Uterus (tissue), 4 donors: ENCODE results near the gene SLC34A3. TPM values are rescaled to one million over a fixed set of nuclear protein-coding genes. Genes with fewer than 3 reads are reported as not detected.
A peak's percentile ranks its signal among the peaks of the same experiment; 100 is the strongest.
"Not testable (repeated sequence)": the region's sequence is repeated elsewhere in the genome, so short reads cannot be mapped to it uniquely, and the experiment has no call there.

Source experiments
- DNase-seq, 2 donors: peaks; one replicate each; pipeline ENCODE4 v3.0.0-alpha.2; 2019 to 2020
- H3K27ac ChIP-seq, 2 donors: fragments of 200-600 bp; sonication (generic); 1 replicate in 1 of 2; 2 replicates in 1 of 2; pipeline ENCODE4 v1.5.1; 2016 to 2018
- H3K27me3 ChIP-seq, 2 donors: fragments of 200-600 bp; sonication (generic); one replicate each; pipeline ENCODE4 v1.5.1; 2018 to 2019; ENCODE audit warnings: control low read depth in 1 of 2
- H3K36me3 ChIP-seq, 2 donors: fragments of 200-600 bp; sonication (generic); one replicate each; pipeline ENCODE4 v1.5.1; 2019; ENCODE audit warnings: control low read depth in 1 of 2
- H3K4me1 ChIP-seq, 2 donors: fragments of 200-600 bp; sonication (generic); one replicate each; pipeline ENCODE4 v1.5.1; 2018 to 2019; ENCODE audit warnings: control low read depth in 1 of 2
- H3K4me3 ChIP-seq, 2 donors: fragments of 200-600 bp; sonication (generic); 1 replicate in 1 of 2; 2 replicates in 1 of 2; pipeline ENCODE4 v1.5.1; 2018 to 2019; ENCODE audit warnings: mild to moderate bottlenecking in 1 of 2
- H3K9me3 ChIP-seq, 2 donors: fragments of 200-600 bp; sonication (generic); one replicate each; pipeline ENCODE4 v1.5.1; 2019; ENCODE audit warnings: control low read depth in 1 of 2
- CTCF ChIP-seq, 4 experiments: fragments of 200-600 bp in 2 of 4; fragments of 450-650 bp in 2 of 4; sonication (generic) in 2 of 4; IDR thresholded peaks; one replicate each; pipeline ENCODE4 v1.5.1; 2016 to 2019; ENCODE audit warnings: antibody characterized with exemption in 4 of 4, mild to moderate bottlenecking in 2 of 4, moderate library complexity in 1 of 4
- POLR2A ChIP-seq, 2 donors: fragments of 450-650 bp; IDR thresholded peaks; one replicate each; pipeline ENCODE4 v1.6.1; 2016; ENCODE audit warnings: antibody characterized with exemption in 2 of 2, mild to moderate bottlenecking in 1 of 2, moderate library complexity in 1 of 2
- intact Hi-C: fragments of 100-400 bp; cut with DNase I; formaldehyde crosslinking; loops from one replicate; pipeline ENCODE4 v1.15.1; 2023; ENCODE audit warnings: low total_unique reads
- total RNA-seq, 4 donors: library from RNA; depleted of rRNA in 3 of 4; stranded (reverse); fragments of >200 nt in 3 of 4; gene quantifications; one replicate each; pipeline versions ENCODE4 v1.1.0 to v1.2.4, GENCODE V29; 2014 to 2023
- donor health status: DM: yes; HTN: yes; CAD: no.

Gene SLC34A3
- total RNA-seq, 4 donors from 2014 or later, result 0.48 TPM; not detected in 3

- TF ChIP-seq CTCF (IDR thresholded peaks at IDR 0.05) (no peak), POLR2A (IDR thresholded peaks at IDR 0.05) (no peak)
- H3K9me3 ChIP-seq, result no peaks in the 10 kb centered on the region
- peaks cover 0 to 17% of the 10 kb centered on the region in 2 donors for H3K4me1 ChIP-seq
- no peak for DNase-seq
- H3K27ac ChIP-seq, result no peak overlapping the region
- intact Hi-C loops, result no loop called here
- no peaks in the 10 kb centered on the region for H3K27me3 ChIP-seq
- peak overlapping the region in 1 of 2 donors; percentile 97 for H3K4me3 ChIP-seq
- H3K36me3 ChIP-seq, result no peaks in the 10 kb centered on the region
These were observed 25.7 kb downstream of the SLC34A3 start for GRCh38 chr9:137256362-137256761.

DNA sequence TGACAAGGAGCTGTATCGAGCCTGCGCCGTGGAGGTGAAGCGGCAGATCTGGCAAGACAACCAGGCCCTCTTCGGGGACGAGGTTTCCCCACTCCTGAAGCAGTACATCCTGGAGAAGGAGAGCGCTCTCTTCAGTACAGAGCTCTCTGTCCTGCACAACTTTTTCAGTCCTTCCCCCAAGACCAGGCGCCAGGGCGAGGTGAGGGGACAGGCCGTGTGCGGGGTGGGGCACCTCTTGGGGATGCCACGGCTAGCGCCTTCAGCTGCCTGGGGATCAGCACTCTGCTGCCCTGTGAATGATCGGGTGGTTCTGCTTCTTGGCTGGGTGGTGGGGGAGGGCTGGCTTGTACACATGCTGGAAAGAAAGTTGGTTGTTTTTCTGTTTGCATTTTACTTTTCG lies 26.2 kb downstream of the SLC34A3 start:
- H3K9me3 ChIP-seq, result no peaks in the 10 kb centered on the region
- intact Hi-C loops, result no loop called here
- peaks cover 0 to 17% of the 10 kb centered on the region in 2 donors for H3K4me1 ChIP-seq
- no peak overlapping the region for H3K4me3 ChIP-seq
- no peak for DNase-seq
- TF ChIP-seq CTCF (IDR thresholded peaks at IDR 0.05) (no peak), POLR2A (IDR thresholded peaks at IDR 0.05) (no peak)
- H3K27me3 ChIP-seq, result no peaks in the 10 kb centered on the region
- H3K36me3 ChIP-seq, result no peaks in the 10 kb centered on the region
- H3K27ac ChIP-seq, result no peak overlapping the region

GRCh38 chr9:137262173-137262908 lies 31.6 kb downstream of the SLC34A3 start:
- H3K27ac ChIP-seq, intact Hi-C loops, H3K4me3 ChIP-seq, DNase-seq, H3K27me3 ChIP-seq, H3K4me1 ChIP-seq, H3K36me3 ChIP-seq, H3K9me3 ChIP-seq: not testable (repeated sequence)
- TF ChIP-seq CTCF (IDR thresholded peaks at IDR 0.05), result peak in 2 of 4 experiments; percentile 36 to 47

DNA sequence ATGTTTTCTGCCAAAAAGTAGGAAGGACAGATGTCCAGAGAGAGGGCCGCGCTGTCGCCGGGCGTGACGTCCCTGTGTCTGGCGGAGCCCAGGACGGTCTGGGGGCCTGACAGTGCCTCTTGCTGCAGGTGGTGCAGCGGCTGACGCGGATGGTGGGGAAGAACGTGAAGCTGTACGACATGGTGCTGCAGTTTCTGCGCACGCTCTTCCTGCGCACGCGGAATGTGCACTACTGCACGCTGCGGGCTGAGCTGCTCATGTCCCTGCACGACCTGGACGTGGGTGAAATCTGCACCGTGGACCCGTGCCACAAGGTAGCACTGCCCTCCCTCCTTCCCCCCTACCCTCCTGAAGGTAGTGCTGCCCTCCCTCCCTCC lies 32.2 kb downstream of the SLC34A3 start:
- Histone ChIP-seq H3K4me3 (no peak overlapping the region), H3K36me3 (no peaks in the 10 kb centered on the region), H3K4me1 (no peaks in the 10 kb centered on the region), H3K9me3 (no peaks in the 10 kb centered on the region), H3K27ac (no peak overlapping the region), H3K27me3 (no peaks in the 10 kb centered on the region)
- no peak for DNase-seq
- intact Hi-C loops, result no loop called here
- no peak for TF ChIP-seq CTCF (IDR thresholded peaks at IDR 0.05)
- no peak for TF ChIP-seq POLR2A (IDR thresholded peaks at IDR 0.05)

DNA sequence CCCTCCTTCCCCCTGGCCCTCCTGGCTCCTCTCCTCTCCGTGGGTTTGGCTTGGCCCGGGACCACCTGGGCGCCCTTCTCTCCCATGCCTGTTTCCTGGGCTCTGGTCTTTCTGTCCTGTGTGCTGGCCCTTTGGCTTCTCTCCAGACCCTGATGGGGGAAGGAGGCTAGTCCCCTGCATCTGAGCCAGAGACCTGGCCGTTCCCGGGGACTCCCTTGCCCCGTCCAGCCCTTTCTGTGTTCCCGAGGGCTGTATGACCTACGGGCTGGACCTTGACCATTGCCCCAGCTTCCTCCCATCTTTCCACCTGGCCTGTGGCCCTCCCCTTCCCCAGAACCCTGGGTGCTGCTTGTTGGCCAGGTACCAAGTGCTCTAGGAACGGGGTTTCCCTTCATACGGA lies 32.8 kb downstream of the SLC34A3 start:
- H3K27me3 ChIP-seq, result no peaks in the 10 kb centered on the region
- H3K4me1 ChIP-seq, result no peaks in the 10 kb centered on the region
- intact Hi-C loops, result no loop called here
- H3K36me3 ChIP-seq, result no peaks in the 10 kb centered on the region
- no peaks in the 10 kb centered on the region for H3K9me3 ChIP-seq
- TF ChIP-seq CTCF (IDR thresholded peaks at IDR 0.05) (no peak), POLR2A (IDR thresholded peaks at IDR 0.05) (no peak)
- H3K27ac ChIP-seq, result no peak overlapping the region
- H3K4me3 ChIP-seq, result no peak overlapping the region
- no peak for DNase-seq
